Stimulated activated CD8-positive, alpha-beta memory T cell treated with anti-CD3 and anti-CD28 coated beads, Interleukin-15, amount 100 ng/mL, for 4 hours (primary cell): Measurements from ENCODE around the gene SPATA25.

Source experiments
- DNase-seq, 2 donors: peaks; one replicate each; pipeline ENCODE4 v3.0.0-alpha.2; 2020; ENCODE audit warnings: low read depth in 2 of 2

Gene SPATA25

DNA sequence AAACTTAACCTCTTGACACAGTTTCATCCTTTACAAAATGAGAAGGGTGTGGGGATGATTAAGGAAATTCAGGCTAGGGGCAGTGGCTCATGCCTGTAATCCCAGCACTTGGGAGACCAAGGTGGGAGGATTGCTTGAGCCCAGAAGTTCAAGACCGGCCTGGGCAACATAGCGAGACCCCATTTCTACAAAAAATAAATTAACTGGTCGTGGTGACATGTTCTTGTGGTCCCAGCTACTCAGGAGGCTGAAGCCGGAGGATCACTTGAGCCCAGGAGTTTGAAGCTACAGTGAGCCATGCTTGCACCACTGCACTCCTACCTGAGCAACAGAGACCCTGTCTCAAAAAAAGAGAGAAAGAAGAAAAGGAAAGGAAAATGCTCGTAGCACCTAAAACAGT, 21.0 kb downstream of the SPATA25 start:
- no peak for DNase-seq

DNA sequence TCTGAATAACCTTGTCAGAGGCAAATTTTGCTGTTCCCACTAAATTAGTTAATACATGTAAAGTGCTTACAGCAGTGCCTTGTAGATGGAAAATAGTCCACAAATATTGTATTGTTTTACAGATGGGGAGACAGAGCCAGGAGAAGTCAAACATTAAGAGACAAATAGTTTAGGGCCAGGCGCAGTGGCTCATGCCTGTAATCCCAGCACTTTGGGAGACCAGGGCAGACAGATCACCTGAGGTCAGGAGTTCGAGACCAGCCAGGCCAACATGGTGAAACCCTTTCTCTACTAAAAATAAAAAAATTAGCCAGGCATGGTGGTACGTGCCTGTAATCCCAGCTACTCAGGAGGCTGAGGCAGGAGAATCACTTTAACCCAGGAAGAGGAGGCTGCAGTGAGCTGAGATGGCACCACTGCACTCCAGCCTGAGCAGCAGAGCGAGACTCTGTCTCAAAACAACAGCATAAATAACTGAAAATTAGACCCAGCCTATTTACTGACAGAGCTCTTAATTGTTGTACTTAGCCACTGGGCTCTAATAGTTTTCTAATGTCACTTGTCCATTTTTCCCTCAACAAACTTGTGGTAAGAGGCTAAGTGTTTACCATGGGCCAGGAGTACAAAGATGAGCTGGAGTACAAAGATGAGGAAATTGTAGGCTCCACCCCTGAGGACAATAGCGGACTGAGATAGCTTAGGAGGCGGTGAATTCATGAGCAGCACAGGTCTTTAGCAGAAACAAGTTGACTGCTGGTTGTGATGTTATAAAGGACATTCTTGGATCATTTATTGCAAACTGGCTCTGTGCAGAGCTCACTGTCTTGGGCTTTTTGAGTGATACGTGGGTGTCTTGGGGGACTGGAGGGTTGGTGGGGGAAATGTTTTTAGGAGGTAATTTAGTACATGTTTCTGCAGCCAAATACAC, 23.6 kb downstream of the SPATA25 start:
- DNase-seq, result no peak

DNA sequence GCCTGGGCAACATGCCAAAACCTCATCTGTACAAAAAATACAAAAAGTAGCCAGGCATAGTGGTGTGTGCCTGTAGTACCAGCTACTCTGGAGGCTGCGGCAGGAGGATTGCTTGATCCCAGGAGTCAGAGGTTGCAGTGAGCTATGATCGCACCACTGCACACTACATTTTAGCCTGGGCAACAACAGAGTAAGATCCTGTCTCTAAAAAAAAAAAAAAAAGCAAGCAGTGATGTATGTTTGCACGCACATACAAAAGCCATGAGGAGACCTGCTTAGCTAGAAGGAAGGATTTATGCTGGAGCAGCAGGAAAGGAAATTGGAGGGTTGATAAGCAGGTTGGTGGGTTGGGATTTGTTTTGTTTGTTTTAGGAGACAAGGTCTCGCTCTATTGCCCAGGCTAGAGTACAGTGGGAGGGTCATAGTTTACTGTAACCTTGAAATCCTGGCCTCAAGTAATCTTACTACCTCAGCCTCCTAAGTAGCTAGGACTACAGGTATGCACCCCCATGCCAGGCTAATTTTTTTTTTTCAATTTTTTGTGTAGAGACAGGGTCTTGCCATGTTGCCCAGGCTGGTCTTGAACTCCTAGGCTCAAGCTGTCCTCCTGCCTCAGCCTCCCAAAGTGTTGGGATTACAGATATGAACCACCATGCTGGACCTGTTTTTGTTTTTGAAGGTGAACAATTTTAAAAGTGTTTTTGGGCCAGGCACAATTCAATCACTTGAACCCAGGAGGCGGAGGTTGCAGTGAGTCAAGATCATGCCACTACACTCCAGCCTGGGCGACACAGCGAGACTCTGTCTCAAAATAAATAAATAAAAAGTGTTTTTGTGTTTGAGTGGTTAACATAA, 26.0 kb downstream of the SPATA25 start:
- no peak for DNase-seq

DNA sequence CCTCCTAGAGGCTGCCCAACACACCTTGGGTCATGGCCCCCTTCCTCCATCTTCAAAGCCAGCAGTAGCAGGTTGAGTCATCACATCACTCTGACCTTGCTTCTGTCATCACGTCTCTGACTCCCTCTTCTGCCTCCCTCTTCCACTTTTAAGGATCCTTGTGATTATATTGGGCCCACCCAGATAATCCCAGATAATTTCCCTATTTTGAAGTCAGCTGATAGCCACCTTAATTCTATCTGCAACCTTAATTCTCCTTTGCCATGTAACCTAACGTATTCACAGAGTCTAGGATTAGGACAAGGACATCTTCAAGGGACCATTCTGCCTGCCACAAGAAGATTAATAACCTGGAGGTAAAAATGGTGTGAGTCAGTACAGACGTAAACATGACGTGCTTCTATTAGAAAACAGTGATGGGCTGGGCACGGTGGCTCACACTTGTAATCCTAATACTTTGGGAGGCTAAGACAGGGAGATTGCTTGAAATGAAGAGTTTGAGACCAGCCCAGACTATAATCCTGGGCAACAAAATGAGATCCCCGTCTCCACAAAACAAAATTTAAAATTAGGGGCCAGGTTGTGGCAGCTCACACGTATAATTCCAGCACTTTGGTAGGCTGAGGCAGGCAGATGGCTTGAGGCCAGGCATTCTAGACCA, 26.7 kb downstream of the SPATA25 start:
- DNase-seq, result no peak

DNA sequence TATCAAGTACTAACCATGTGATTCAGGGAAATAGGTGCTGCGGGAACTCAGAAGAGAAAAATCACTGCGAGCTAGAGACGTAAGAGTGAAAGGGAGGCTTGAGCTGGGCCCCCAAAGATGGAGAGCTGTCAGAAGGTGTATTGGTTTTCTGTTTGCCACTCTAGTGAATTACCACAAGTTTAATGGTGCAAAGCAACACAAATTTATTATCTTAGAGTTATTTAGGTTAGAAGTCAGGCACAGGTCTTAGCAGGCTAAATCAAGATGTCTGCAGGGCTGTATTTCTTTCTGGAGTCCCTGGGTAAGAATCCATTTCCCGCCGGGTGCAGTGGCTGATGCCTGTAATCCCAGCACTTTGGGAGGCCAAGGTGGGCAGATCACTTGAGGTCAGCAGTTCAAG, 27.5 kb downstream of the SPATA25 start:
- DNase-seq, result no peak

DNA sequence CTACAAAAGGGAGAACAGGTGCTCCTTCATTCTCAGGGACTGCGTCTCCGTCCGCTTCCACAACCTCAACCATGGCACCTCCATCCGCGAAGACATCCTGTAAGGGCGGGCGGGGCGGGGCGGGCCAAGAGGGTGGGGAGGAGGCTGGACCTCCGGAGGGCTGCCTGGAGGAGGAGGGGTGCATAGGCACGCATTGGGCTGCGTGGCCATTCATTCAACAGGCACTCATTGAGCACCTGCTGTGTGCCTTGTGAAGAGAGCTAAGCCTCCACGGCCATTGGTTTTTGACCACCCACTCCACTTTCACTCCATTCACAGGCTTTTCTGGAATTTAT, 29.6 kb downstream of the SPATA25 start:
- no peak for DNase-seq

DNA sequence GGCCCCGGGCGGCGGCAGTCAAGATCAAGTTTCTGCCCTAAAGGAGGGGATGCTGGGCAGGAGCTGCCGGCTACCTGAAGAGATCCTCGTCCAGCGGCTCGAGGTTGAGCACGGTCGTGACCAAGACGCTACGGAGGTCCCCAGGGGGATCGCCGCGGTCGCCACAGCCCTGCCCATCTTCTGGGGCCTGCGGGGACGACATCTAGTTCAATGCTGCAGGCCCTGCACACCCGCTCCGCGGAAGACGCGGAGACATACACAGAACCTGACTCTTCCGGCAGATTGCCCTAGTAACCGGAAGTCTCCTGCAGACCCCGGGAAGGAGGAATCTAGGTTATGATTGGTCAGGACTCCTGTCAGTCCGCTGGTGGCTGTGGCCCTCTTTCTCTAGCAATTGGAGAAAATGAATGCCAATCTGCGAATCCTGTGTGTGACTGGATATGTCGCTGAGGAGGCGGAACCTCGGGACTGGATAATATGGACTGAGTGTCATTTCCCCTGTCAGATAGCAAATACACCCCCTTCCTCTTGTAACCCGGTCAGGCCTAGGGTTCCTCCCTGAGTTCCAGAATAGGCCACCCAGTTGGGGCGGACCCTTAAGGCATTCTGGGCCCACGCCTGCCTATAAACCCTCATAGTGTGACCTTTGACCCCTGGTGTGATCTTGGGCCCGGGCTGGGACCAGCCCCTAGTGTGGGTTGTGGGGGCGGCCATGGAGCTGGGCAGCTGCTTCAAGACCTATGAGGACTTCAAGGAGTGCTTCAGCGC, 30.1 kb downstream of the SPATA25 start, which contains the start of the genes ACOT8 and ZSWIM3:
Gene ACOT8, minus strand, starts transcription at position 279 of the 768 bp plus-strand sequence. Its CDS starts 77 bp downstream, at position 202.
Gene ZSWIM3, plus strand, starts transcription at position 501 of the 768 bp plus-strand sequence. Its CDS starts 212 bp downstream, at position 713.
- DNase-seq, result peak; percentile 74 to 92

DNA sequence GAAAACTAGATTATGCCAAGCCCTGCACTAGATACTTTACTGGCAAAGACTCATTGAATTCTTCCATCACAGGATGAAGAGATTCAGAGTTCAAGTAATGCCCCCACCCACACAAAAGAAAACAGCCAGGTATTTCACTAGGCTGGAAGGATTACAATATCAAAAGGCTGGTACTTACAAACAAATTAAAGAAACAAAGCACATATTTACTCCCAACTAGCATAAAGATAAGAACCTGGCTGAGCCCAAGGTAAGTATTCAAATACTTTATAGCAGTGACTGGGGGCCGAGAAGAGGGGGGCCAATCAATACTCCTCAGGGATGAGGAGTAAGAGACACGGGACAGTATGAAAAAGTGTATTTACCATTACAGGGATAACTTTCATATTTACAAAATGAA, 33.9 kb downstream of the SPATA25 start:
- DNase-seq, result no peak

DNA sequence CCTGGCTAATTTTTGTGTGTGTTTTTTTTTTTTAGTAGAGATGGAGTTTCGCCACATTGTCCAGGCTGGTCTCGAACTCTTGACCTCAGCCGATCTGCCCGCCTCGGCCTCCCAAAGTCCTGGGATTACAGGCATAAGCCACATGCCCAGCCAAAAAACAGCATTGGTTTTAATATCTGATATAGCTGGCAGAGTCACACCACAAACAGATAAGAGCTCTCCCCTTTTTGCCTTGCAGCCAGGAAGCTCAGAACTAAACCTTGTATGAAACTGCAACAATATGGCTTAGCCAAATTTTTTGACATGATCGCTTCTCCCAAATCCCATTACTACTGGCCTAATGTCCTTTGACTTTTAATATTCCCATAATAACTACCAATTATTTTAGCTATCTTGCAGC, 35.1 kb downstream of the SPATA25 start:
- no peak for DNase-seq

DNA sequence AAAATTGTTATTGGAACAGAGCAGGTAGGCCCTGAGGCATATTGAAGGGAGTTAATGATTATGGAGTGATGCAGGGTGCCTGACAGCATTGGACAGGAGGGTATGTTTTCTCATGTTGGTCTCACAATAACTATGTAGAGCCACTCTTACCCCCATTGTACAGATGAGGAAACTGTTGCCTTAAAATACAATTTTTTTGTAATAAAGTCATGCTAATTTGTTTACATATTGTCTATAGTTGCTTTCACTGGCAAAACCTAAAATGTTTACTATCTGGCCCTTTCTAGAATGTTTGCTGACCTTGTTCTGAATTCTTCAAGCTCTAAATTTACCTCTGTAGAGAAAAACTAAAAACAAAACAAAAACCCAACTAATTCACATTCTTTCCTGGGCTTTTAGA, 35.9 kb downstream of the SPATA25 start:
- DNase-seq, result no peak

DNA sequence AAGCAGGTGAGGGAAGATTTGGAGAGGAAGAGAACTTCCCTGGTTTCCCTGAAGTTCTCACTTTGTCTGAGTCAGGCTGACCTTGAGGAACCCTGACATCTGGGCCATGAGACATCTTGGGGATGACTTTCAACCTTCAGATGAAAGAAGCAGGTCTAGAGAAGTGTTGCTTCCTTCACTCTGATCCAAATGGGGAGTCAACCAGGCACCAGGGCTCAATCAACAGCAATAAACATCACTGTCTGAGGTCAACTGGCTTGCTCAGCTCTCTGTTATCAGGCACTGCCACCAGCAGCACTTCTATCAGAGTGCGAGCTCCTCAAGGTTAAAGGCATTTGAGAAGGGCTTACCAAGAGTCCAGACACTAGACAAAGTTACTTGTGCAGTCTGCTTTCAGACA, 36.5 kb downstream of the SPATA25 start:
- DNase-seq, result no peak

DNA sequence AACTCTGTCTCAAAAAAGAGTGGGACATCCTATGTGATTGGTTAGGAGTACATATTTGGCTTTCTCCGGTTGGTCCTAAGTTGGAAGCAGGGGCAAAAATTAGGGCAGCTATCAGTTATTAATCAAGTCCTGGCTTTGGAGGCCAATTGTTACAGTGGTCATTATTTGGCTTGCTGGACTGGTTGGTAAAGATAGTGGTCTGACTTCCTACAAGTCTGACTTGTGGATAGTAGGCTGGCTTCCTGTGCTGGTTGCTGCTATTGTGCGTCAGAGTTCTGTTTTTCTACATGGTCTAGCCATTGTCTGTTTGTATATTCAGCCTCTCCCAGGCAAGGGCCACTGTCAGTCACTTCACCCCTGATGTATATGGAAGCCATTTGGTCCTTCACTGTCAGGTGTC, 37.2 kb downstream of the SPATA25 start:
- no peak for DNase-seq

DNA sequence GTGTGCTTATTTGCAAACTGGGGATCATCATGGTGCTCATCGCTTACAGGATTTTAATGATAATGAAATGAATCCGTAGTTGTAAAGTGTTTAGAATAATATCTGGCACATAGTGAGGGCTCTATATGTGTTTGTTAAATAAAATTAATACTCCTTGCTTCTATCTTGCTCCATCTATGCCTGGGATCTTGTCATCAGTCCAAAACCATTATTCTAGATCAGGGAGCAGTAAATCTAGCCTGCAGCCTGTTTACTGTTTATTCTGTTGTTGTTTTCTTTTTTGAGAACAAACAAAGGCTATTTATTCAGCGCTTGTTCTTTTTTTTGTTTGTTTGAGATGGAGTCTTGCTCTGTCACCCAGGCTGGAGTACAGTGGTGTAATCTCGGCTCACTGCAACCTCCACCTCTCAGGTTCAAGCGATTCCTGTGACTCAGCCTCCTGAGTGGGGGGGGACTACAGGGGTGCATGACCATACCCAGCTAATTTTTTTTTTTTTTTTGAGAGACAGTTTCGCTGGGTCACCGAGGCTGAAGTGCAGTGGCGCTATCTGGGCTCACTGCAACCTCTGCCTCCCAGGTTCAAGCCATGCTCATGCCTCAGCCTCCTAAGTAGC, 38.3 kb downstream of the SPATA25 start:
- DNase-seq, result no peak

DNA sequence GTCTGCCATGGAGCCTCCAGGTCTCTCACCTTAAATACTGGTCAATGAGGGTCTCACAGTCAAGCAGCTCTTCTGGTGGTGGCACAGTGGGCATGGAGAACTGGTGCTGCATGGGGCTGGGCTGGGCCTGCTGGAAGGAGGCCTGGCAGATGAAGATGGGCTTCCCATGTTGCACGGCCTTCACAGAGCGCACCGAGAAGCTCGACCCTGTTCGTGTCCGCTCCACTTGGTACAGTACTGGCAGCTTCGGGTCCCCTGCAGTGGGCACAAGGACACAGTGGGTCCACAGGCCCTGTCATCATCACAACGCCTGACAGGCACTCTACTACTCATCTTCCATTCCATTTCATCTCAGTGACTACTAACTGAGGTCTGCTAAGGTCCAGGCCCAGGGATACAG, 39.0 kb downstream of the SPATA25 start:
- DNase-seq, result no peak

DNA sequence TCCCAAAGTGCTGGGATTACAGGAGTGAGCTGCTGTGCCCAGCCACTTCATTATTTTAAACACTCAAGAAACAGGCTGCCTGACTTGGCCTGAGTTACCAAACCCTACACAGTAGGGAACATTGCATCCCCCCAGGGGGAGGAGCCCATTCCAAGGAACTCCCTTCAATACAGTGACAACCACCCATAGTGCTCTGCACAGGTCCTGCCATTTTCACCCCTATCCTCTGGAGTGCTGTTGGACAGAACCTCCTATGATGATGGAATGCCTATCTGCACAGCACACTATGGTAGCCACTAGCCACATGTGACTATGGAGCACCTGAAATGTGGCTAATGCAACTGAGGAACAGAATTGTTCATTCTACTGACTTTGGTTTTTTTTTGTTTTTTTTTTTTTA, 42.0 kb downstream of the SPATA25 start:
- no peak for DNase-seq

DNA sequence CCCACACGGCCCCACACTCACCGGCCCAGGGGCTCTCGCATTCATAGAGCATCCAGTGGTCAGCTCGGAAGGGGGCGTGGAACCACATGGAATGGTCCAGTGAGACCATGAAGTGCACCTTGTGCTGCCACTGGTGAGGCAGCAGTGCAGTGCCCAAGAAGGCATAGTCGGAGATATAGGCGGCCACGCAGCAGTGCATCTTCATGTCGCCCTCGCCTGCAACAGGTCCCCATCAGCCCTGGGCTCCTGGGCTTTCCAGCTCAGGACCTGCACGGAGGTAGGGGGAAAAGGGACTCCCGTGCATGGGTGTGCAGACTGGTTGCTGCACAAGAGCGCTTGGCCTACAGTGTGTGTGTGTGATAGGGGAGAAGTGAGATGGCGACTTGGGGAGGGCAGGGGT, 43.9 kb downstream of the SPATA25 start:
- DNase-seq, result no peak

DNA sequence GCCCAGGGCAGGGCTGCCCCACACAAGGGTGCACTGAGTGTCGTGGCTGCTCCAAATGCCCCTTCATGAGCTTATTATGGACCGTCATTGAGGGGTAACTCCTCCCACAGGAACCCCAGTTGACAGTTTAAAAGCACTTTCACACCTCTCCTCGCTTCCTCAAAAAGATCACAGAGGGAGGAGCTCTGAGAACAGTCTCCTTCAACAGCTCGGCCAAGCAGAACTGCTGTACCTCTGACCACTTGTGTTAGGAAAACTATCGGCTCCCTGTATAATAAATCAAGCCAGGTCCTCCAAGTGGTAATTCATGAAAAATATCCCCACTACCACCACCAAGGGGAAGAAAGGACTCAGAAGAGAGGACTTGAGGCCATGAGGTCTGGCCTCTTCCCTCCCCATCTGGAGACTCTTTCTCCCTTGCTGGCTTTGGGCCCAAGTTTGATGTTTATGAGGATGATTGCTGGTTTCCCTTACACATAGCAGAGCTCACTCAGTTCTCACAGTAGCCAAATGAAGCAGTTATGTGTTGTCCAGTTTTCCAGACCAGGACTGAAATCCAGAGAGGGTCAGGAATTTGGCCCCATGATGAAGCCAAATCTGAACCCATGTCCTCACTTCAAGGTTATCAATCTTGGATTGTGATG, 45.1 kb downstream of the SPATA25 start:
- DNase-seq, result no peak

DNA sequence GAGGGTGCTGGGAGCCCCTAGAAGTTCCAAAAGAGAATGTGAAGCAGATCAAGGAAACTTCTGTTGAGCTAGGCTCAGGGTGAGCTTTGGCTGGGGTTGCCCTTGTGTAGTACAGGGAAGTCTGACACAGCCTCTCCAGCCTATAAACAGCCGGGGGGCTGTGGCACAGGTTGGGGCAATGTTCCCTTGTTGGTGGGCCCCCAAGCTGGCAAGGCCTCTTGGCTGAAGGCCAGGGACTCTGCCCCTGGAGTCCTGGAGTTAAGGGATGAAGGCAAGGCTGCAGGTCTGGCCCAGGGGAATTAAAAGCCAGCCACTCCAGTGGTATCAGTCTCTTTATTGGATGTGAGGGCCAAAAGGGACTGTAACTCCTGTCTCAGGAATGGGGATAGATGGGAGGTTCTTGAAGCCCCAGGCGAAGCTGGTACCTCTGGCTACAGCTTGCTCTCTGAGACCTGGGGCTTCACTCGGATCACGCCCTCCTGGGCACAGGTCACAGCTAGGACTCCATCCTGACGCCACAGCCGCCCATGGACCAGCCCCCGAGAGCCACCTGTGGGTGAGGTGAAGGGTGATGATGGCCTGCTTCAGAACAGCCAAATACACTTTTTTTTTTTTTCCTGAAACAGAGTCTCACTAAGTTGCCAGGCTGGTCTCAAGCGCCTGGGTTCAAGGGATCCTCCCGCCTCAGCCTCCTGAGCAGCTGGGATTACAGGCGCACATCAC, 45.9 kb downstream of the SPATA25 start:
- DNase-seq, result no peak

DNA sequence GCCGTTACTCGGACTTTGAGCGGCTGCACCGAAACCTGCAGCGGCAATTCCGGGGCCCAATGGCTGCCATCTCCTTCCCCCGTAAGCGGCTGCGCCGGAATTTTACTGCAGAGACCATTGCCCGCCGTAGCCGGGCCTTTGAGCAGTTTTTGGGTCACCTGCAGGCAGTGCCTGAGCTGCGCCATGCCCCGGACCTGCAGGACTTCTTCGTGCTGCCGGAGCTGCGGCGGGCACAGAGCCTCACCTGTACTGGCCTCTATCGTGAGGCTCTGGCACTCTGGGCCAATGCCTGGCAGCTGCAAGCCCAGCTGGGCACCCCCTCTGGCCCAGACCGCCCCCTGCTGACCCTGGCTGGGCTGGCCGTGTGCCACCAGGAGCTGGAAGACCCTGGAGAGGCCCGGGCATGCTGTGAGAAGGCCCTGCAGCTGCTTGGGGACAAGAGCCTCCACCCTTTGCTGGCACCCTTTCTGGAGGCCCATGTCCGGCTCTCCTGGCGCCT, 46.7 kb downstream of the SPATA25 start:
- no peak for DNase-seq

DNA sequence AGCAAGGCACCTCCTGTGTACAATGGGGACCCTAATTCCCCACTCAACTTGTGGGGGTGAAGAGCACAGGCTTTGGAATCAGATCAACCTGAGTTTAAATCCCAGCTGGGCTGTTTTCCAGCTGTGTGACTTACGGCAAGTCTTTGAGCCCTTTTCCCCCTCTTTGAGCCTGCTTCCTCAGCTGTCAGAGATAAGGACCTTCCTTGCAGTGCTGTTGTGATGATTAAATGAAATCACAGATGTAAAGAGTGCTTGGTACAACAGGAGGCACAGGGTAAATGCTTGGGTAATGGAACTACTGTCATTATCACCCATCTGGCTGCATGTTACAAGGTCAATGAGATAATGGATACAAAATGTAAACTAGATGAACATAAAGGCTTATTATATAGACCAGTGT, 50.6 kb downstream of the SPATA25 start:
- DNase-seq, result no peak
